ENCODE results near the gene FXYD3. TPM values are rescaled to one million over a fixed set of nuclear protein-coding genes. Genes with fewer than 3 reads are reported as not detected.
A peak's percentile ranks its signal among the peaks of the same experiment; 100 is the strongest.

Gene FXYD3
- total and polyA plus RNA-seq, 2 of the 13 experiments (the other 11 are each of a cell fraction or from before 2014, with no cell fraction given), result 4.9 TPM; not detected in 1

DNA sequence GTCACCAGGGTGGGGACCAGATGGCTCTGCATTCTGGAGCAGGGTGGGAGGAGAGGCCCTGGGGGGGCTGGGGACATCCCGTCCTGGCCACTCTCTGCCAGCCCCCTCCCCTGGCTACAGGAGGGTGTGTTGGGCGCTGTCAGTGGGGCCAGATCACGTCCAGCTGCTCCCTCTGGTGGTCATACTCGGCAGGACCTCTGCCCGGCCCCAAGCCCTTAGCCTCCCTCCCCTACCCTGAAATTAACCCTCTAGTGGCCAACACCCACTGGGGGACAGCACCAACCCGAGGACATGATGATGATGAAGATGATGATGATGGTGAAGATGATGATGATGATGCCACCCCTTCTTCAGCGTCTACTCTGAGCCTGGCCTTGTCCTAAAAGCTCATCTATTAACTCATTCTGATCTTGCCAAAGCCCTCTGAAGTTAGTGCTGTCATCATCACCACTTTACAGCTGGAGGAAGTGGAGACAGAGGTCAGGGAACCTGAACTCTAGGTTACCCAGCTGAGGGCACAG lies 19.8 kb downstream of the FXYD3 start (continued):
- TF ChIP-seq, protein P1, sequence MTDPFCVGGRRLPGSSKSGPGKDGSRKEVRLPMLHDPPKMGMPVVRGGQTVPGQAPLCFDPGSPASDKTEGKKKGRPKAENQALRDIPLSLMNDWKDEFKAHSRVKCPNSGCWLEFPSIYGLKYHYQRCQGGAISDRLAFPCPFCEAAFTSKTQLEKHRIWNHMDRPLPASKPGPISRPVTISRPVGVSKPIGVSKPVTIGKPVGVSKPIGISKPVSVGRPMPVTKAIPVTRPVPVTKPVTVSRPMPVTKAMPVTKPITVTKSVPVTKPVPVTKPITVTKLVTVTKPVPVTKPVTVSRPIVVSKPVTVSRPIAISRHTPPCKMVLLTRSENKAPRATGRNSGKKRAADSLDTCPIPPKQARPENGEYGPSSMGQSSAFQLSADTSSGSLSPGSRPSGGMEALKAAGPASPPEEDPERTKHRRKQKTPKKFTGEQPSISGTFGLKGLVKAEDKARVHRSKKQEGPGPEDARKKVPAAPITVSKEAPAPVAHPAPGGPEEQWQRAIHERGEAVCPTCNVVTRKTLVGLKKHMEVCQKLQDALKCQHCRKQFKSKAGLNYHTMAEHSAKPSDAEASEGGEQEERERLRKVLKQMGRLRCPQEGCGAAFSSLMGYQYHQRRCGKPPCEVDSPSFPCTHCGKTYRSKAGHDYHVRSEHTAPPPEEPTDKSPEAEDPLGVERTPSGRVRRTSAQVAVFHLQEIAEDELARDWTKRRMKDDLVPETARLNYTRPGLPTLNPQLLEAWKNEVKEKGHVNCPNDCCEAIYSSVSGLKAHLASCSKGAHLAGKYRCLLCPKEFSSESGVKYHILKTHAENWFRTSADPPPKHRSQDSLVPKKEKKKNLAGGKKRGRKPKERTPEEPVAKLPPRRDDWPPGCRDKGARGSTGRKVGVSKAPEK (CRISPR knock-in tag; IDR thresholded peaks at IDR 0.05; ENCODE audit: borderline replicate concordance), result no peak
- TF ChIP-seq ZBTB38 (CRISPR knock-in tag; IDR thresholded peaks at IDR 0.05), result peak; percentile 72; the same call in 1 of the 2 replicates
- TF ChIP-seq ZNF777 (CRISPR knock-in tag; IDR thresholded peaks at IDR 0.05), result no peak
- TF ChIP-seq, protein P2, sequence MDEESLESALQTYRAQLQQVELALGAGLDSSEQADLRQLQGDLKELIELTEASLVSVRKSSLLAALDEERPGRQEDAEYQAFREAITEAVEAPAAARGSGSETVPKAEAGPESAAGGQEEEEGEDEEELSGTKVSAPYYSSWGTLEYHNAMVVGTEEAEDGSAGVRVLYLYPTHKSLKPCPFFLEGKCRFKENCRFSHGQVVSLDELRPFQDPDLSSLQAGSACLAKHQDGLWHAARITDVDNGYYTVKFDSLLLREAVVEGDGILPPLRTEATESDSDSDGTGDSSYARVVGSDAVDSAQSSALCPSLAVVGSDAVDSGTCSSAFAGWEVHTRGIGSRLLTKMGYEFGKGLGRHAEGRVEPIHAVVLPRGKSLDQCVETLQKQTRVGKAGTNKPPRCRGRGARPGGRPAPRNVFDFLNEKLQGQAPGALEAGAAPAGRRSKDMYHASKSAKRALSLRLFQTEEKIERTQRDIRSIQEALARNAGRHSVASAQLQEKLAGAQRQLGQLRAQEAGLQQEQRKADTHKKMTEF (CRISPR knock-in tag; IDR thresholded peaks at IDR 0.05), result peak; percentile 60; the same call in 1 of the 2 replicates
- no peak for TF ChIP-seq ZNF232 (CRISPR knock-in tag; IDR thresholded peaks at IDR 0.05; ENCODE audit: borderline replicate concordance)
- TF ChIP-seq SP1 (IDR thresholded peaks at IDR 0.05), result no peak
- TF ChIP-seq SP1 (CRISPR knock-in tag; IDR thresholded peaks at IDR 0.05), result 0 out of 2 replicates have a peak, but pooled peaks have one; percentile 26
- no peak for TF ChIP-seq ZNF143 (CRISPR knock-in tag; IDR thresholded peaks at IDR 0.05)
- no peak for TF ChIP-seq ZNF549 (CRISPR knock-in tag; IDR thresholded peaks at IDR 0.05)
- TF ChIP-seq KLF12 (CRISPR knock-in tag; IDR thresholded peaks at IDR 0.05; ENCODE audit: borderline replicate concordance), result no peak
- no peak for TF ChIP-seq ZNF569 (CRISPR knock-in tag; IDR thresholded peaks at IDR 0.05; ENCODE audit: borderline replicate concordance)
- TF ChIP-seq ZNF672 (CRISPR knock-in tag; IDR thresholded peaks at IDR 0.05), result no peak
- no peak for TF ChIP-seq TEAD3 (CRISPR knock-in tag; optimal IDR thresholded peaks at IDR 0.05; ENCODE audit: borderline replicate concordance)
- TF ChIP-seq, protein P3, sequence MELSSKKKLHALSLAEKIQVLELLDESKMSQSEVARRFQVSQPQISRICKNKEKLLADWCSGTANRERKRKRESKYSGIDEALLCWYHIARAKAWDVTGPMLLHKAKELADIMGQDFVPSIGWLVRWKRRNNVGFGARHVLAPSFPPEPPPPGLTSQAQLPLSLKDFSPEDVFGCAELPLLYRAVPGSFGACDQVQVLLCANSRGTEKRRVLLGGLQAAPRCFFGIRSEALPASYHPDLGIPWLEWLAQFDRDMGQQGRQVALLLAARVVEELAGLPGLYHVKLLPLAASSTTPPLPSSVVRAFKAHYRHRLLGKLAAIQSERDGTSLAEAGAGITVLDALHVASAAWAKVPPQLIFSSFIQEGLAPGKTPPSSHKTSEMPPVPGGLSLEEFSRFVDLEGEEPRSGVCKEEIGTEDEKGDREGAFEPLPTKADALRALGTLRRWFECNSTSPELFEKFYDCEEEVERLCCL (CRISPR knock-in tag; IDR thresholded peaks at IDR 0.05; ENCODE audit: borderline replicate concordance), result no peak
- TF ChIP-seq, protein P4, sequence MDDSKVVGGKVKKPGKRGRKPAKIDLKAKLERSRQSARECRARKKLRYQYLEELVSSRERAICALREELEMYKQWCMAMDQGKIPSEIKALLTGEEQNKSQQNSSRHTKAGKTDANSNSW (CRISPR knock-in tag; IDR thresholded peaks at IDR 0.05; ENCODE audit: borderline replicate concordance), result no peak
- no peak for TF ChIP-seq ZNF382 (CRISPR knock-in tag; IDR thresholded peaks at IDR 0.05; ENCODE audit: borderline replicate concordance)
- TF ChIP-seq PRMT3 (CRISPR knock-in tag; IDR thresholded peaks at IDR 0.05; ENCODE audit: borderline replicate concordance, low read depth), result no peak
- TF ChIP-seq HOXA5 (CRISPR knock-in tag; IDR thresholded peaks at IDR 0.05), result peak; percentile 57; the same call in 1 of the 2 replicates
- TF ChIP-seq ZFP41 (CRISPR knock-in tag; IDR thresholded peaks at IDR 0.05; ENCODE audit: borderline replicate concordance), result no peak
- TF ChIP-seq ZNF660 (CRISPR knock-in tag; IDR thresholded peaks at IDR 0.05; ENCODE audit: borderline replicate concordance, low read depth), result no peak
- TF ChIP-seq BHLHE40 (IDR thresholded peaks at IDR 0.05; ENCODE audit: low read length), result no peak
- TF ChIP-seq ZNF644 (CRISPR knock-in tag; IDR thresholded peaks at IDR 0.05; ENCODE audit: low read depth), result no peak
- no peak for TF ChIP-seq PITX1 (CRISPR knock-in tag; IDR thresholded peaks at IDR 0.05)
- TF ChIP-seq NCOA5 (CRISPR knock-in tag; IDR thresholded peaks at IDR 0.05), result no peak
- TF ChIP-seq HOXD1 (CRISPR knock-in tag; IDR thresholded peaks at IDR 0.05), result no peak
- TF ChIP-seq, protein P5, sequence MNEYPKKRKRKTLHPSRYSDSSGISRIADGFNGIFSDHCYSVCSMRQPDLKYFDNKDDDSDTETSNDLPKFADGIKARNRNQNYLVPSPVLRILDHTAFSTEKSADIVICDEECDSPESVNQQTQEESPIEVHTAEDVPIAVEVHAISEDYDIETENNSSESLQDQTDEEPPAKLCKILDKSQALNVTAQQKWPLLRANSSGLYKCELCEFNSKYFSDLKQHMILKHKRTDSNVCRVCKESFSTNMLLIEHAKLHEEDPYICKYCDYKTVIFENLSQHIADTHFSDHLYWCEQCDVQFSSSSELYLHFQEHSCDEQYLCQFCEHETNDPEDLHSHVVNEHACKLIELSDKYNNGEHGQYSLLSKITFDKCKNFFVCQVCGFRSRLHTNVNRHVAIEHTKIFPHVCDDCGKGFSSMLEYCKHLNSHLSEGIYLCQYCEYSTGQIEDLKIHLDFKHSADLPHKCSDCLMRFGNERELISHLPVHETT (CRISPR knock-in tag; conservative IDR thresholded peaks at IDR 0.05), result no peak
